Measurements from ENCODE around the gene COL1A1.
A peak's percentile ranks its signal among the peaks of the same experiment; 100 is the strongest.

Gene COL1A1

DNA sequence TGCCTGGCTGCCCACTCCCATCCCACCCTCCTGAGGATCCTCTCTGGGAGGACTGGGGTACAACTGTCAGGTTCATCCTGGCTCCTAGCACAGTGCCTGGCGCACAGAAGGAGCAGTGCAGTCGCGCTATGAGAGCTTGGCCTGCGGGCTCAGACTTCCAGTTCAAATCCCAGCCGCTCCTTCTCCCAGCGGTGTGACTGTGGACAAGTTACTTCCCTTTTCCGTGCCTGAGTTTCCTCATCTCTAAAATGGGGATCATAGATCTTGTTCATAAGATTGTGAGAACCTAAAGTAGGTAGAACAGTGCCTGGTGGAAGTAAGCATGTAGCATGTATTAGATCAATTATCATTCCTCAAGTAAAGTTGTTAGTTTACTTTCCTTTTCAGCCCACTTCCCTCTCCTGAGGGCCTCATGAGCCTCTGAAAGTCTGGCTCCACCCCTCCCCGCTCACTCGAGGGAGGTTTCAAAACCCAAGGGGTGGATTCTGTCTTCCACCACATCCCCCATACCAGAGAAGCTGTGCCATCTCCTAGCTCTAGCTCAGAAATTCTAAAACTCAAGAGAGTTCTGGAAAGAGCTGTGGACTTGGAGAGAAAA, 19.9 kb upstream of the COL1A1 start:
- no peak overlapping the region for H3K4me3 ChIP-seq (ENCODE audit: low read length)
- H3K36me3 ChIP-seq (ENCODE audit: control insufficient read depth, insufficient read depth, low read length), result no peaks in the 10 kb centered on the region
- no peak overlapping the region for H3K27ac ChIP-seq (ENCODE audit: low read depth, low read length)
- H3K27me3 ChIP-seq (ENCODE audit: control insufficient read depth, insufficient read depth, low read length), result no peaks in the 10 kb centered on the region
- no peak overlapping the region for H3K9ac ChIP-seq (ENCODE audit: low read length)
- H3K4me1 ChIP-seq (ENCODE audit: control insufficient read depth, insufficient read depth, low read length), result peaks cover 21% of the 10 kb centered on the region

DNA sequence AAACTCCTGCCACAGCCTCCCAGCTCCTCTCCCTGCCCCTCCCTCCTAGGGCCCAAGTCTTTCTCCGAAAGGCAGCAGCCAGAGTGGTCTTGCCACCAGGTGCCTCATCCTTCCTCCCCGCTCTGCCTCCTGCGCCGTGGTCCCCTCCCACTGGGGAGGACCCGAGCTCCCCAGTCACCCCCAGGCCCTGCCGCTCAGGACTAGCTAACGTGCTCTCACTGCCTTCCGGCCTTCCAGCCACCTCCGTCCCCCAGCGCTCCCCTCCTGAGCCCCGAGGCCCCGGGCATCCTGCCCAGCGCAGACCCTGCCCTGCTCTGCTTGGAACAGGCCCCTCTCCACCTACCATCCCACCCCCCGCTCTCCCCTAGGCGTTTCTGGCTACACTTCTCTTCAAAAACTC, 19.4 kb upstream of the COL1A1 start:
- Histone ChIP-seq H3K9ac (ENCODE audit: low read length) (no peak overlapping the region), H3K4me3 (ENCODE audit: low read length) (no peak overlapping the region), H3K4me1 (ENCODE audit: control insufficient read depth, insufficient read depth, low read length) (peaks cover 21% of the 10 kb centered on the region), H3K27ac (ENCODE audit: low read depth, low read length) (no peak overlapping the region), H3K27me3 (ENCODE audit: control insufficient read depth, insufficient read depth, low read length) (no peaks in the 10 kb centered on the region), H3K36me3 (ENCODE audit: control insufficient read depth, insufficient read depth, low read length) (no peaks in the 10 kb centered on the region)

DNA sequence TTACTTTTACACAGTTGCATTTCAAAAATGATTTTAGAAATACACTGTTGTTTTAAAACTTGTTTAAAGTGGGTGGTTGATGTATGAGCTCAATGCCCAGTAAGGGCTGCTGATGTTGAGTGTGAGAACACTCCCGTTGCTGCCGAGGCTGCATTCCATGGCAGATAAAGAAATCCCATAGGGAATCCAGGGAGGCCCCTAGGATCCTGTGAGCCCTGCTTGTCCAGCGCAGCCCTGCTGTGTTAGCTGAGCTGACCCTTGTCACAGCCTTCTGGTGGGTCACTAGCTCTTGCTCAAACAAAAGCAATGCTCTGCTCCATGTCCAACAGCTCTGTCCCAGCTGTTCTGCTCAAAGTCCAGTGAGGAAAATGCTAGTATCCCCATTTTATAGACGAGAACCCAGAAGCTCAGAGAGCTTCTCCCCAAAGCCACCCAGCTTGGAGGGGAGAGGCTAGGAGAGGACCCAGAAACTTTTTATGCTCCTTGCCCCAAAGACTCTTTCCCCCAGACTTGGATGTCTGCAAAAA, 18.6 kb upstream of the COL1A1 start:
- Histone ChIP-seq H3K4me1 (ENCODE audit: control insufficient read depth, insufficient read depth, low read length) (peaks cover 21% of the 10 kb centered on the region), H3K27ac (ENCODE audit: low read depth, low read length) (peak overlapping the region; percentile 18), H3K4me3 (ENCODE audit: low read length) (no peak overlapping the region)

DNA sequence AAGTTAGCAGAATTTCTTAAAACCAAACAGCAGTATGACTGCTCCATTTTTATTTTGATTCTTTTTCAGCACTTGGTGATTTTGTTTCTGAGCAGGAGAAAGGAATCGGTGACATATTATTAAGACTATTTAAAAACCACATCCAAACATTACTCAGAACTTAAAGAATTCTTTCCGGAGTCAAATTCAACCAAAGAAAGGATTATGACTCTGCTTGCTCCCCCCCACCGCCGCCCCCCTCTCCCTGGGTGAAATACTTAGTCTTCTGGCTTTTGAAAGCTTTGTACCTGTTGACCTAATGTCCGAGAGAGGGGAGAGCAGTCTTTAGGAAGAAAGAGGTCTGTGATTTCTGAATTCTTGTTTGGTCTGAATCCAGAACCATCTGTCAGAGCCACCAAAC, 17.9 kb upstream of the COL1A1 start:
- Histone ChIP-seq H3K36me3 (ENCODE audit: control insufficient read depth, insufficient read depth, low read length) (no peaks in the 10 kb centered on the region), H3K4me3 (ENCODE audit: low read length) (no peak overlapping the region), H3K27me3 (ENCODE audit: control insufficient read depth, insufficient read depth, low read length) (no peaks in the 10 kb centered on the region), H3K27ac (ENCODE audit: low read depth, low read length) (peak overlapping the region; percentile 18), H3K9ac (ENCODE audit: low read length) (no peak overlapping the region), H3K4me1 (ENCODE audit: control insufficient read depth, insufficient read depth, low read length) (peaks cover 21% of the 10 kb centered on the region)

More for the DNA sequence above, 18.6 kb upstream of the COL1A1 start:
- no peaks in the 10 kb centered on the region for H3K36me3 ChIP-seq (ENCODE audit: control insufficient read depth, insufficient read depth, low read length)
- no peaks in the 10 kb centered on the region for H3K27me3 ChIP-seq (ENCODE audit: control insufficient read depth, insufficient read depth, low read length)
- H3K9ac ChIP-seq (ENCODE audit: low read length), result no peak overlapping the region

DNA sequence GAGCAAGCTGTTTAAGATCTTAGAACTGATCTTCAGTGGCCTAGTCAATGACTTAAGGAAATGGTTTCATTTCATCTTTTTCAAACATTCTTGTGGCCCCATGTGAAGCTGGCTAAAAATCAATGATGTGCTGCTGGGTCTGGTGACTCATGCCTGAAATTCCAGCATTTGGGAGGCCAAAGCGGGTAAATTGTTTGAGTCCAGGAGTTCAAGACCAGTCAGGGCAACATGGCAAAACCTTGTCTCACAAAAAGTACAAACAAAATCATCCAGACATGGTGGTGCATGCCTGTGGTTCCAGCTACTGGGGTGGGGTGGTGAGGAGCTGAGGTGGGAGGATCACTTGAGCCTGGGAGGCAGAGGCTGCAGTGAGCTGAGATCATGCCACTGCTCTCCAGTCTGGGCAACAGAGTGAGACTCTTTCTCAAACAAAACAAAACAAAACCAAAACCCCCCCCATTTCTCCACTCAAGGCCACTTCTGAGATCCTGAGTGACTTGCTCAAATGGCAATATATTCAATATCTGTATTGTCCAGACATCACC, 17.4 kb upstream of the COL1A1 start:
- no peaks in the 10 kb centered on the region for H3K36me3 ChIP-seq (ENCODE audit: control insufficient read depth, insufficient read depth, low read length)

DNA sequence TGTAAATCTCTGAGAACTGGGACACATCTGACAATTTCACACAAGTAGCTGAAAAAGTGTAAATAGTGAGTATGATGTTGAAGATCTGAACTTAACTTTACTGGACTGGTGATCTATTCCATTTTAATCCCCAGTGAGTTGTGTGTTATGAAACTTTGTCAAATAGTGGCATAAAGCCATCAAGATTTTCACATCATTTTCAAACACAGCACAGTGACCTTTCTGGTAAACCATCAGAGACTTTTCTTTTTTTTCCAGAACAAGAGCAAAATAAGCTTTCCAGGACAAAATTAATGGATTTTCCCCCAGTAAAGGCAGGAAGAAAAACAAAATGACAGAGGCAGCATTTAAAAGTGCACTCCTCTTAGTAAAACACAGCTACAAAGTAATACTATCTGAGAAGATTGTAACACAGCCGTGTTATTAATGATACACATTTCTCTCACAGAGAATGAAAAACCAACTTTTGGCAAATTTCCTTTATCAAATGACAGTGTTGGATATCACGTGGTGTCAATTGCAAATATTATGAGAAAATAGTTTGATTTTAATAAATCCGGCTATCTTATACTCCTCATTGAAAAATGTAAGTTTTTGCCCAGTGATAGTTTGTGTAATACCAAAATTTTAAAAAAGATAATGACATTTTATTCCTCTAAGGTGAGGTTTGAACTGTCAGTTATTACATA, 16.8 kb upstream of the COL1A1 start:
- H3K27me3 ChIP-seq (ENCODE audit: control insufficient read depth, insufficient read depth, low read length), result no peaks in the 10 kb centered on the region
- H3K4me3 ChIP-seq (ENCODE audit: low read length), result no peak overlapping the region
- H3K4me1 ChIP-seq (ENCODE audit: control insufficient read depth, insufficient read depth, low read length), result peaks cover 21% of the 10 kb centered on the region
- peak overlapping the region; percentile 21 for H3K27ac ChIP-seq (ENCODE audit: low read depth, low read length)
- no peaks in the 10 kb centered on the region for H3K36me3 ChIP-seq (ENCODE audit: control insufficient read depth, insufficient read depth, low read length)
- H3K9ac ChIP-seq (ENCODE audit: low read length), result no peak overlapping the region

More for the DNA sequence above, 17.4 kb upstream of the COL1A1 start:
- H3K27ac ChIP-seq (ENCODE audit: low read depth, low read length), result peak overlapping the region; percentile 21
- H3K4me3 ChIP-seq (ENCODE audit: low read length), result no peak overlapping the region
- no peak overlapping the region for H3K9ac ChIP-seq (ENCODE audit: low read length)
- H3K27me3 ChIP-seq (ENCODE audit: control insufficient read depth, insufficient read depth, low read length), result no peaks in the 10 kb centered on the region
- peaks cover 21% of the 10 kb centered on the region for H3K4me1 ChIP-seq (ENCODE audit: control insufficient read depth, insufficient read depth, low read length)

DNA sequence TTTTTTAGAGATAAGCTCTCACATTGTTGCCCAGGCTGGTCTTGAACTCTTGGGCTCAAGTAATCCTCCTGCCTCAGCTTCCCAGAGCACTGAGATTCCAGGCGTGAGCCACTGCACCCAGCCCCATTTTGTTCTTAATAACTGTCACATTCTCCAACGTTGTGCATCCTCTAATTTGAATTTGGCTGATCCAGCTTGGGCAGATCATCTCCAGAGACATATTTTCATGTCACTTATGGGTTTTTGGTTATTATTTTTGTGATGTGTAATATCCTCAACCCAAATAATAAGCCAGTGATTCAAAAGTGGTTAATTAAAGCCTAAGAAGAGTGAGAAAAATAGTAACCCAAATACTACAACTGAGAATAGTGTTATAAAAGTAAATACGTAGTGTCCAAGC, 16.2 kb upstream of the COL1A1 start:
- H3K4me1 ChIP-seq (ENCODE audit: control insufficient read depth, insufficient read depth, low read length), result peaks cover 21% of the 10 kb centered on the region
- no peaks in the 10 kb centered on the region for H3K36me3 ChIP-seq (ENCODE audit: control insufficient read depth, insufficient read depth, low read length)
- H3K27me3 ChIP-seq (ENCODE audit: control insufficient read depth, insufficient read depth, low read length), result no peaks in the 10 kb centered on the region
- H3K4me3 ChIP-seq (ENCODE audit: low read length), result no peak overlapping the region
- no peak overlapping the region for H3K9ac ChIP-seq (ENCODE audit: low read length)
- H3K27ac ChIP-seq (ENCODE audit: low read depth, low read length), result peak overlapping the region; percentile 21

DNA sequence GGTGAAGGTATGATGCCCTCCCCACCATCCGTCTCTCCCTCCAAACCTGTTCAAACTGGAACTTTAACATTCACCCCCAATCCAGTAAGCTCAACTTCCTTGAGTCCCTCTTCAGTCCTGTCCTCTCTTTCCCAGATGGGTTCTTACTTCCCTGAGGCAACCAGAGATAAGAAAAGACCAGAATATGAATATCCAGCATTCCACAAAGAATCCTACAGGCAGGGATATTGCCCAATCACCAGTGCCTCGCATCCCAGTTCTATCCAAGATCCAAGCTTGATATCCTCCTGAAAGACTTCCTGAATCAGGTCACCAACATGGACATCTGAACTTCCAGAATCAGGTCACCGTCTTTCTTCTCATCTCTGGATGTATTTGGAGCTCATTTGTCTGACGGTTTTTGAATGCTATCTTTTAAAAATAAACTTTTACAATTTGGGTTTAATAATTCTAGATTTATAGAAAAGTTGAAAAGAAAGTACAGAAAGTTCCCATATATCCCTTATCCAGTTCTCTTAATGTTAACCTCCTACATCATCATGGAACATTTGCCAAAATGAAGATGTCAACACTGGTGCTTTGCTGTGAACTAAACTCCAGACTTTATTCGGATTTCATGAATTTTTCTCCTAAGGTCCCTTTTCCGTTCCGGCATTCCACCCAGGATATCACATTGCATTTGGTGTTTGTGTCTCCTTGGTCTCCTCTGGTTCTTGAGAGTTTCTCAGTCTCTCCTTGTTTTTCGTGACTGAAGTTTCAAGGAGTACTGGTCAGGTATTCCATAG, 13.7 kb upstream of the COL1A1 start:
- Histone ChIP-seq H3K9ac (ENCODE audit: low read length) (no peak overlapping the region), H3K36me3 (ENCODE audit: control insufficient read depth, insufficient read depth, low read length) (no peaks in the 10 kb centered on the region), H3K27ac (ENCODE audit: low read depth, low read length) (no peak overlapping the region), H3K4me3 (ENCODE audit: low read length) (no peak overlapping the region), H3K4me1 (ENCODE audit: control insufficient read depth, insufficient read depth, low read length) (peaks cover 38% of the 10 kb centered on the region), H3K27me3 (ENCODE audit: control insufficient read depth, insufficient read depth, low read length) (no peaks in the 10 kb centered on the region)

DNA sequence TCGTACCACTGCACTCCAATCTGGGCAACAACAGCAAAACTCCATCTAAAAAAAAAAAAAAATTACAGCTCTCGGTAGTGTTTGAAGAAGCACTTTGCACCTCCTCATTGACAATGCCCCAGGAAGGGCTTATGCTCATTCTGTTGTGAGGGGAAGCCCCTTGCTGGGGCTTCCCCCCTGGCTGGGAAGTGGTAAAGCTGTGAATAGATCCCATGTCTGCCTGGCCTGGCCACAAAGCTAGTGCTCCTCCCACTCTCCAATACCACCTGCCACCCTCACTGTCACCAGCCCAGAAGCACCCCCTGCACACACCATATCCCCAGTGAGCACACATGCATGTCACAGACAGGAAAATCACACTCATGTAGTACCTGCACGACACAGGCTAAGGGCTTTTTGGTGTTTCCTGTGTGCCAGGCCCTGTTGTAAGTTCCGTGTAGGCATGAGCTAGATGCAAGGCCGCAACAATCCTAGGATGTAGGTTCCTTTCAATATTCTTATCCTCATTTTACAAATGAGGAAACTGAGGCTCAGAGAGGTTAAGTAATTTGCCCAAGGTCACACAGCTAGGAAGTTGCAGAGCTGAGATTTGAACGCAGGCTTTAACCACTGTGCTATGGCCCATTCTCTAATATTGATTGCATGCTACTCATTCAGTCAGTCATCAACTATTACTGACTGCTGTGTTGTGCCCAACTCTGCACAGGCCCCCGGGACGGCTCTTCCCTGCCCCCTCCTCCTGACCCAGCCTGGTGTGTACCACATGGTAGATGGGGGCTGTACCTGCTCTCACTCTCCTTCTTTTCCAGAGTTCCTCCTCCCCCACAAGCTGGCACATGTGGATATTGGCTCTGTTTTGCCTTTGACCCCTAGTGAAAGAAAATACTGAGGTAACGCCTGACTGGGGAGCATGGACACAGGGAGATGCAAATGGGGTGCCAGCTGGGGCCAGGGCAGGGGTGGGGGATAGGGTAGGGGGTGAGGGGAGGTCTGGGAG, 11.9 kb upstream of the COL1A1 start:
- Histone ChIP-seq H3K9ac (ENCODE audit: low read length) (no peak overlapping the region), H3K36me3 (ENCODE audit: control insufficient read depth, insufficient read depth, low read length) (no peaks in the 10 kb centered on the region), H3K4me1 (ENCODE audit: control insufficient read depth, insufficient read depth, low read length) (peaks cover 46% of the 10 kb centered on the region), H3K27me3 (ENCODE audit: control insufficient read depth, insufficient read depth, low read length) (no peaks in the 10 kb centered on the region), H3K4me3 (ENCODE audit: low read length) (no peak overlapping the region), H3K27ac (ENCODE audit: low read depth, low read length) (no peak overlapping the region)

DNA sequence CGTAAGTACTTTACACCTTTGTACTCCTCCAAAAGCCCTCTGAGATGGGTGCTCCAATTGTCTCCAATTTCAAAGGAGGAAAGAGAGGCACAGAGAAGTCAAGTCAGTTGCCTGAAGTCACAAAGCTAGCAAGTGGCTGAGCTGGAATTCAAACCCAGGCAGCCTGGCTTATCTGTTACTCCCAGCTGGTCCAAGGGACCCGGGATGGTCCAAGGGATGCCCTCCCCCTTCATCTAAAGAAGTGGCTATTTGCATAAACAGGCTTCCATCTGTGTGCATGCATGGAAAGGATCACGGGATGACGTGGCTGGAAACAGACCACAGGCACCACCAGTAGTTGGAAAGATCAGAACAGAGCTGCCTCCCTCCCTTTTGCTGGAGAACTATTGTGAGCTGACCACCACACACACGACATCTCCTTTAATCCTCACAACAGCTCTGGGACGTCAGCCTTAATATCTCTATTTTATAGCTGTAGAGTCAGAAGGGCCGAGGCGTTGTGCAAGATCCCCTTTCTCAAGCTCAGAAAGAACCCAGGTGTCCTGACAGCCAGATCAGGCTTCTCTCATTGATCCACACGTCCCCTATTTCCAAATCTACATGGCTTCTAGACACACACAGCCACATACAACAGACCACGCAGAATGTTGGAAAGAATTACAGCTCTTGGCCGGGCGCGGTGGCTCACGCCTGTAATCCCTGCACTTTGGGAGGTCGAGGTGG, 10.9 kb upstream of the COL1A1 start:
- no peaks in the 10 kb centered on the region for H3K36me3 ChIP-seq (ENCODE audit: control insufficient read depth, insufficient read depth, low read length)
- no peaks in the 10 kb centered on the region for H3K27me3 ChIP-seq (ENCODE audit: control insufficient read depth, insufficient read depth, low read length)
- peaks cover 51% of the 10 kb centered on the region for H3K4me1 ChIP-seq (ENCODE audit: control insufficient read depth, insufficient read depth, low read length)
- peak overlapping the region; percentile 98 for H3K27ac ChIP-seq (ENCODE audit: low read depth, low read length)
- no peak overlapping the region for H3K4me3 ChIP-seq (ENCODE audit: low read length)
- H3K9ac ChIP-seq (ENCODE audit: low read length), result no peak overlapping the region
